Breast epithelium (tissue), 4 donors: ENCODE data around the gene GP1BA. TPM values are rescaled to one million over a fixed set of nuclear protein-coding genes. Genes with fewer than 3 reads are reported as not detected.

ENCODE experiments used
- DNase-seq, 2 donors: peaks; one replicate each; pipeline ENCODE4 v3.0.0-alpha.2; 2019; ENCODE audit warnings: low spot score in 2 of 2
- H3K27ac ChIP-seq, 2 donors: fragments of 200-600 bp; sonication (generic) in 1 of 2; one replicate each; pipeline ENCODE4 v1.5.1; 2016 to 2019; ENCODE audit warnings: mild to moderate bottlenecking in 1 of 2
- H3K27me3 ChIP-seq, 2 donors: fragments of 200-600 bp; sonication (generic) in 1 of 2; one replicate each; pipeline versions ENCODE4 v1.5.1 to v1.6.0; 2017 to 2019; ENCODE audit warnings: control low read depth in 1 of 2, mild to moderate bottlenecking in 1 of 2
- H3K36me3 ChIP-seq: fragments of 200-600 bp; one replicate; pipeline ENCODE4 v1.5.1; 2019
- H3K4me1 ChIP-seq, 2 donors: fragments of 200-600 bp; sonication (generic); one replicate each; pipeline ENCODE4 v1.5.1; 2016 to 2019; ENCODE audit warnings: control low read depth in 1 of 2
- H3K4me3 ChIP-seq, 3 donors: fragments of 200-600 bp; sonication (generic); 1 replicate in 2 of 3; 2 replicates in 1 of 3; pipeline ENCODE4 v1.5.1; 2016 to 2019; ENCODE audit warnings: mild to moderate bottlenecking in 3 of 3, moderate library complexity in 2 of 3
- H3K9me3 ChIP-seq, 2 donors: fragments of 200-600 bp; sonication (generic) in 1 of 2; one replicate each; pipeline ENCODE4 v1.5.1; 2016 to 2019; ENCODE audit warnings: control low read depth in 1 of 2
- POLR2A ChIP-seq: fragments of 450-650 bp; IDR thresholded peaks from one replicate; pipeline ENCODE4 v1.6.1; 2016; ENCODE audit warnings: antibody characterized with exemption, mild to moderate bottlenecking, moderate library complexity
- POLR2AphosphoS5 ChIP-seq, 3 donors: sonication (generic); formaldehyde crosslinking; IDR thresholded peaks; one replicate each; pipeline ENCODE4 v1.6.1; 2017; ENCODE audit warnings: antibody characterized with exemption in 3 of 3
- intact Hi-C: fragments of 100-400 bp; cut with DNase I; formaldehyde crosslinking; loops from one replicate; pipeline ENCODE4 v1.15.1; 2023; ENCODE audit warnings: low total_unique reads
- total RNA-seq, 3 donors: library from RNA; depleted of rRNA; stranded (reverse); fragments of >200 nt; gene quantifications; one replicate each; pipeline ENCODE4 v1.1.0, GENCODE V29; 2016
- TF ChIP-seq, protein P1 (sequence below), 3 donors: fragments of 450-650 bp; IDR thresholded peaks; one replicate each; pipeline ENCODE4 v1.5.1; 2016 to 2017; ENCODE audit warnings: antibody characterized with exemption in 3 of 3, mild to moderate bottlenecking in 3 of 3, moderate library complexity in 3 of 3

Gene GP1BA
- total RNA-seq, 3 donors from 2014 or later: not detected

DNA sequence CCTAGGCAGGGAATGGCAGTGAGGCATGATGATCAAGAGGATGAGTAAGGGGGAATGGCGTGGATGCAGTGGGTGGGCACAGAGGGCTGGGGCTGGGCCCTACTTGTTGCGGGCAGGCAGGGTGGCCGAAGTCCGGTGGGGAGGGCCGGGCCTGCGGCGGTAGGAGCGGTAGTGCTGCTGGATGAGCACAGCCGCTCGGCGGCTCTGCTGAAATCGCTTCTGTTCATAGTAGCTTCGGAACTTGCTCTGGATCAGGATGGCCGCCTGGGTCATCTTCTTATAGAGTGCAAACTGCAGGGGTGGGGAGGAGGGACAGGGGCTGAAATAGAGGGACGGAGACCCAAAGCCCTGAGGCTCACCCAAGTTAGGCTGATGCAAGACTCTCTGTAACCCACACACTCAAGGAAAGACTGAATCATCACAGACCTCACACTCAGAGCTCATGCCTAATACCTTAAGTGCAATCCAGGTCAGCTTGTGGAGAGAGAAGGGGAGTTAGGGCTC is 37.0 kb downstream of the GP1BA start:
- TF ChIP-seq, protein P1, sequence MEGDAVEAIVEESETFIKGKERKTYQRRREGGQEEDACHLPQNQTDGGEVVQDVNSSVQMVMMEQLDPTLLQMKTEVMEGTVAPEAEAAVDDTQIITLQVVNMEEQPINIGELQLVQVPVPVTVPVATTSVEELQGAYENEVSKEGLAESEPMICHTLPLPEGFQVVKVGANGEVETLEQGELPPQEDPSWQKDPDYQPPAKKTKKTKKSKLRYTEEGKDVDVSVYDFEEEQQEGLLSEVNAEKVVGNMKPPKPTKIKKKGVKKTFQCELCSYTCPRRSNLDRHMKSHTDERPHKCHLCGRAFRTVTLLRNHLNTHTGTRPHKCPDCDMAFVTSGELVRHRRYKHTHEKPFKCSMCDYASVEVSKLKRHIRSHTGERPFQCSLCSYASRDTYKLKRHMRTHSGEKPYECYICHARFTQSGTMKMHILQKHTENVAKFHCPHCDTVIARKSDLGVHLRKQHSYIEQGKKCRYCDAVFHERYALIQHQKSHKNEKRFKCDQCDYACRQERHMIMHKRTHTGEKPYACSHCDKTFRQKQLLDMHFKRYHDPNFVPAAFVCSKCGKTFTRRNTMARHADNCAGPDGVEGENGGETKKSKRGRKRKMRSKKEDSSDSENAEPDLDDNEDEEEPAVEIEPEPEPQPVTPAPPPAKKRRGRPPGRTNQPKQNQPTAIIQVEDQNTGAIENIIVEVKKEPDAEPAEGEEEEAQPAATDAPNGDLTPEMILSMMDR (IDR thresholded peaks at IDR 0.05): no peak
- peak; percentile 26 to 70 (median 34) for TF ChIP-seq POLR2AphosphoS5 (IDR thresholded peaks at IDR 0.05)
- H3K27me3 ChIP-seq: no peaks in the 10 kb centered on the region
- H3K27ac ChIP-seq: peak overlapping the region; percentile 90 to 95
- intact Hi-C loops: loop anchor here (2.0 kb wide), 1 partner anchor 20 kb away; the partner anchor contains the start of gene PFN1
- no peak for DNase-seq
- H3K4me3 ChIP-seq: peak overlapping the region; percentile 65 to 86 (median 65)
- H3K4me1 ChIP-seq: peaks cover 0 to 19% of the 10 kb centered on the region in 2 donors
- H3K9me3 ChIP-seq: no peaks in the 10 kb centered on the region
- no peaks in the 10 kb centered on the region for H3K36me3 ChIP-seq

DNA sequence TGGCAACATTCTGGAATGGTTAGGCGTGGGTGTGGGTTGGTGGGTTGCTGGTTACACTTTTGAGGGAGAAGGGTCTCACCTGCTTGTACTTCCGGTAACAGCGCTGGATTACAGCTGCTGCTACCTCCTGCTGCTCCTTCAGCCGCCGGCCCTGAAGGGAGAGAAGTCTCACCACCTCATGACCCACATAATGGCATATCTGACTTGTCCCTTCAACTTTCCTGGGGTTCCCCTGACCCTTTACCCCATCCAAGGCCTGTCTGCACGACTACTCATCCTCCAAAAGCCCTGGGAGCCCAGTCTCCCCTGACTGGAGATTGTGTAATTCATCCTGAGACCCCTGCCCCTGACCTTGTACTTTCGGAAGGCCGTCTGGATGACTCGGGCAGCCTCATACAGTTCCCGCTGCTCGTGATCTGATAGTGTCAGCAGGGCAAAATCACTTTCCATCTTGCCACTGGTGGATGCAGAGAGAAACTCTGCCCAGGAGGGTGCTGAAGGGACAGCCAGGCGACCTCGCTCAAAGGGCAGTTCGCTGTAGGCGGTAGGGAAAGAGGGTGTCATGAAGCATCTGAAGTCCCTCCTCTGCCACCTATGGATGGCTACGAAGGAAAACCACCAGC is 37.6 kb downstream of the GP1BA start:
- DNase-seq: no peak
- no peaks in the 10 kb centered on the region for H3K9me3 ChIP-seq
- no peaks in the 10 kb centered on the region for H3K27me3 ChIP-seq
- intact Hi-C loops: loop anchor here (2.0 kb wide), 1 partner anchor 21 kb away; the partner anchor contains the start of gene PFN1
- peak overlapping the region; percentile 90 to 95 for H3K27ac ChIP-seq
- H3K4me3 ChIP-seq: peak overlapping the region in 2 of 3 donors; percentile 65 to 86
- TF ChIP-seq POLR2AphosphoS5 (IDR thresholded peaks at IDR 0.05) (no peak), POLR2A (no peak)
- TF ChIP-seq, protein P1 (IDR thresholded peaks at IDR 0.05): no peak
- peaks cover 0 to 19% of the 10 kb centered on the region in 2 donors for H3K4me1 ChIP-seq
- no peaks in the 10 kb centered on the region for H3K36me3 ChIP-seq

DNA sequence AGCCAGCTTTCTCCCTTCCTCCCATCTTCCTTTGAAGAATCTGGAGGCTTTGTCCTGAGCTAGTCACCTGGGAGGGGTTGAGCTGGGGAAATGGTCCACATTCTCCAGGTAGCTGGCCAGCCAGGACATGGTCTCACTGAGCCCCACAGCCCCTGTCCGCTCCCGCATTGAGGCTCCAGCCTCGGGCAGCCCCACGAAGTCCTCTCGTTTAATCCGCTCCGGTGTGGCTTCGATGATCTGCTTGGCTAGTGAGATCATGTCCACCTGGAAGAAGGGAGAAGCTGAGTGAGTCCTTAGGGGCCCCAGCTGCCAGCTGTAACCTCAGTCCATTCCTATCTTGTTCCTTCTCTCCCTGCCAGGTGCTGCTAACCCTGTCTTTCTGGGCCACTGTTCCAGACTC is 38.2 kb downstream of the GP1BA start:
- no peak for DNase-seq
- no peaks in the 10 kb centered on the region for H3K27me3 ChIP-seq
- H3K4me3 ChIP-seq: no peak overlapping the region
- H3K9me3 ChIP-seq: no peaks in the 10 kb centered on the region
- TF ChIP-seq POLR2AphosphoS5 (IDR thresholded peaks at IDR 0.05) (no peak), POLR2A (no peak)
- TF ChIP-seq, protein P1 (IDR thresholded peaks at IDR 0.05): no peak
- peaks cover 0 to 17% of the 10 kb centered on the region in 2 donors for H3K4me1 ChIP-seq
- no peaks in the 10 kb centered on the region for H3K36me3 ChIP-seq
- intact Hi-C loops: no loop called here
- H3K27ac ChIP-seq: peak overlapping the region; percentile 90 to 95

DNA sequence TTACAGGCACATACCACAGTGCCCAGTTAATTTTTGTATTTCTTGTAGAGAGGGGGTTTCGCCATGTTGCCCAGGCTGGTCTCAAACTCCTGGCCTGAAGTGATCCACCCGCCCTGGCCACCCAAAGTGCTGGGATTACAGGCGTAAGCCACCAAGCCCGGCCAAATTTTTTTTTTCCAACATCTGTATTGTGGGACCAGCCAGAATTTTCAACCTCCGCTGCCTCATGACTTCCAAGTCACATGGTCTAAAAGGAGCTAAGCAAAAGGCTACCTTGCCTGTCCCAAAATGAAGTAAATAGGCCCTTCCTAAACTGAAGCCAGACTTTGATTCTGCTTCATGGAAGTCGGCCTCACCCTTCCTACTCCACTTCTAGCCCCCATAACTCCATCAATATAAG is 39.7 kb downstream of the GP1BA start:
- no peaks in the 10 kb centered on the region for H3K9me3 ChIP-seq
- no peak for DNase-seq
- H3K27me3 ChIP-seq: no peaks in the 10 kb centered on the region
- H3K27ac ChIP-seq: peak overlapping the region; percentile 73 to 89
- H3K36me3 ChIP-seq: no peaks in the 10 kb centered on the region
- H3K4me3 ChIP-seq: no peak overlapping the region
- intact Hi-C loops: no loop called here
- TF ChIP-seq POLR2AphosphoS5 (IDR thresholded peaks at IDR 0.05): no peak
- TF ChIP-seq POLR2A: no peak
- TF ChIP-seq, protein P1 (IDR thresholded peaks at IDR 0.05): no peak
- H3K4me1 ChIP-seq: peaks cover 0 to 8% of the 10 kb centered on the region in 2 donors

DNA sequence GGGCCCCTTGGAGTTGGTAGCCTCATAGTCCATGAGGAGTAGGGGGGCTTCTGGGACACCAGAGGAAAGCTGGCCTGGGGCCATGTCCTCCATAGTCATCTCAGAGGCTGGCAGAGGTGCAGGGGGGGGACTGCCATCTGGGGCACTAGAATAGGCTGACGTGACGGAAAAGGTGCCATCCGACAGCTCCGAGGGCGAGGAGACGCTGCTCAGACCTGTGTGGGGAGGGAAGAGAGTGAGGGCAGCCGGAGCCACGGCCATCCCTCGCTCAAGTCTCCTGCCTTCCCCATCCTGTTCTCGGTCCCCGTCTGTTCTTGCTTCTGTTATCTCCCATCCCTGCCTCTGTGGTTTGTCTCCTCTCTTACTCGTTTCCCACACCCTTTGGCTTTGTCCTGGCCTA is 40.2 kb downstream of the GP1BA start:
- intact Hi-C loops: no loop called here
- peaks cover 0 to 8% of the 10 kb centered on the region in 2 donors for H3K4me1 ChIP-seq
- peaks cover 4% of the 10 kb centered on the region for H3K36me3 ChIP-seq
- H3K9me3 ChIP-seq: no peaks in the 10 kb centered on the region
- H3K4me3 ChIP-seq: no peak overlapping the region
- no peak for DNase-seq
- H3K27me3 ChIP-seq: no peaks in the 10 kb centered on the region
- peak overlapping the region; percentile 73 to 89 for H3K27ac ChIP-seq
- TF ChIP-seq POLR2A (no peak), POLR2AphosphoS5 (IDR thresholded peaks at IDR 0.05) (no peak)
- TF ChIP-seq, protein P1 (IDR thresholded peaks at IDR 0.05): no peak
